HepG2 (cell line): ENCODE measurements around the gene TBX10. TPM values are rescaled to one million over a fixed set of nuclear protein-coding genes. Genes with fewer than 3 reads are reported as not detected.
A peak's percentile ranks its signal among the peaks of the same experiment; 100 is the strongest.

ENCODE experiments used
- CBFB ChIP-seq: sonication (generic); formaldehyde crosslinking; IDR thresholded peaks from 2 replicates; pipeline ENCODE4 v1.4.0; 2020; ENCODE audit warnings: missing genetic modification reagents
- GMEB1 ChIP-seq: sonication (generic); formaldehyde crosslinking; IDR thresholded peaks from 2 replicates; pipeline ENCODE4 v1.5.1; 2020; ENCODE audit warnings: missing genetic modification reagents, mild to moderate bottlenecking, borderline replicate concordance
- KDM2A ChIP-seq: sonication (generic); formaldehyde crosslinking; IDR thresholded peaks from 2 replicates; pipeline ENCODE4 v1.4.0; 2020; ENCODE audit warnings: low read depth, missing genetic modification reagents, borderline replicate concordance
- MTA1 ChIP-seq: sonication (generic); formaldehyde crosslinking; IDR thresholded peaks from 2 replicates; pipeline ENCODE4 v1.4.0; 2020; ENCODE audit warnings: missing genetic modification reagents, mild to moderate bottlenecking, borderline replicate concordance
- PHF20 ChIP-seq: sonication (generic); formaldehyde crosslinking; IDR thresholded peaks from 2 replicates; pipeline ENCODE4 v1.5.0; 2020; ENCODE audit warnings: mild to moderate bottlenecking, missing genetic modification reagents
- PPARG ChIP-seq: conservative IDR thresholded peaks from 2 replicates; pipeline ENCODE4 v1.6.1; 2016; ENCODE audit warnings: missing biosample characterization, missing genetic modification reagents
- RARG ChIP-seq: sonication (generic); formaldehyde crosslinking; IDR thresholded peaks from 2 replicates; pipeline ENCODE4 v1.4.0; 2020; ENCODE audit warnings: low read depth, mild to moderate bottlenecking, missing genetic modification reagents
- SALL2 ChIP-seq: sonication (generic); formaldehyde crosslinking; IDR thresholded peaks from 2 replicates; pipeline ENCODE4 v1.8.1; 2023; ENCODE audit warnings: mild to moderate bottlenecking, missing genetic modification reagents, inconsistent platforms
- SNRNP70 ChIP-seq: fragments of 200-400 bp; formaldehyde crosslinking; IDR thresholded peaks from 2 replicates; pipeline ENCODE4 v1.6.1; 2017; ENCODE audit warnings: mild to moderate bottlenecking, low read depth, low read length, moderate library complexity
- THAP9 ChIP-seq: sonication (generic); formaldehyde crosslinking; IDR thresholded peaks from 2 replicates; pipeline ENCODE4; 2020; ENCODE audit warnings: missing genetic modification reagents, mild to moderate bottlenecking, borderline replicate concordance
- TOE1 ChIP-seq: sonication (generic); formaldehyde crosslinking; IDR thresholded peaks from 2 replicates; pipeline ENCODE4 v1.4.0; 2020; ENCODE audit warnings: mild to moderate bottlenecking, missing genetic modification reagents
- U2AF2 ChIP-seq: fragments of 200-400 bp; formaldehyde crosslinking; IDR thresholded peaks from 2 replicates; pipeline ENCODE4 v1.6.1; 2017; ENCODE audit warnings: low read depth, mild to moderate bottlenecking, low read length
- ZFX ChIP-seq: sonication (generic); formaldehyde crosslinking; IDR thresholded peaks from 2 replicates; pipeline ENCODE4 v1.4.0; 2020; ENCODE audit warnings: mild to moderate bottlenecking, low read depth, missing genetic modification reagents, moderate library complexity
- ZHX1 ChIP-seq: sonication (generic); formaldehyde crosslinking; IDR thresholded peaks from 2 replicates; pipeline ENCODE4 v1.8.1; 2022; ENCODE audit warnings: low read depth, mild to moderate bottlenecking, missing genetic modification reagents
- ZKSCAN8 ChIP-seq: IDR thresholded peaks from 2 replicates; pipeline ENCODE4 v1.6.1; 2016; ENCODE audit warnings: borderline replicate concordance, missing genetic modification reagents, missing compliant biosample characterization
- ZMYM3 ChIP-seq: sonication (generic); formaldehyde crosslinking; IDR thresholded peaks from 2 replicates; pipeline ENCODE4 v1.5.1; 2020; ENCODE audit warnings: mild to moderate bottlenecking, missing genetic modification reagents
- ZNF121 ChIP-seq: sonication (generic); formaldehyde crosslinking; IDR thresholded peaks from 2 replicates; pipeline ENCODE4 v1.5.0; 2020; ENCODE audit warnings: mild to moderate bottlenecking, missing genetic modification reagents
- ZNF691 ChIP-seq: sonication (generic); formaldehyde crosslinking; IDR thresholded peaks from 2 replicates; pipeline ENCODE4 v1.4.0; 2020; ENCODE audit warnings: missing genetic modification reagents, low read depth, mild to moderate bottlenecking, borderline replicate concordance
- ZNF740 ChIP-seq: sonication (generic); formaldehyde crosslinking; IDR thresholded peaks from 2 replicates; pipeline ENCODE4 v1.4.0; 2020; ENCODE audit warnings: missing genetic modification reagents
- polyA plus RNA-seq, 8 experiments: library from polyadenylated mRNA; depleted of rRNA in 3 of 8; stranded (reverse) in 7 of 8; unstranded in 1 of 8; fragments of >200 nt; fragmentation: Illumina TruSeq in 4 of 8; extraction: Trizol in 4 of 8; gene quantifications; 2 replicates each; pipeline versions ENCODE4 v1.2.1 to v1.2.3, GENCODE V29; 2011 to 2016; ENCODE audit warnings: low read depth in 4 of 8, missing spikeins in 1 of 8, mixed read lengths in 1 of 8; ENCODE audit not compliant: insufficient read depth in 1 of 8
- total RNA-seq, 5 experiments: library from RNA; depleted of rRNA; stranded (reverse); fragments of >200 nt; fragmentation: Illumina TruSeq; extraction: Trizol; gene quantifications; 2 replicates each; pipeline ENCODE4 v1.2.3, GENCODE V29; 2016; ENCODE audit warnings: low read depth in 1 of 5

TBX10 gene
- total and polyA plus RNA-seq, 2 of the 13 experiments (the other 11 are each of a cell fraction or from before 2014, with no cell fraction given), result 0.27 to 1.7 TPM

GRCh38 chr11:67630228-67630942 is 9.2 kb downstream of the TBX10 start (continued):
- TF ChIP-seq ZHX1 (no peak), ZNF691 (CRISPR knock-in tag) (peak; percentile 82; the same call in 1 of the 2 replicates), ZKSCAN8 (CRISPR knock-in tag) (0 out of 2 replicates have a peak, but pooled peaks have one; percentile 22), ZNF121 (CRISPR knock-in tag) (0 out of 2 replicates have a peak, but pooled peaks have one; percentile 7), ZMYM3 (CRISPR knock-in tag) (no peak), SALL2 (CRISPR knock-in tag) (0 out of 2 replicates have a peak, but pooled peaks have one; percentile 27), SNRNP70 (no peak), PHF20 (CRISPR knock-in tag) (peak; percentile 11; the same call in 1 of the 2 replicates), MTA1 (CRISPR knock-in tag) (0 out of 2 replicates have a peak, but pooled peaks have one; percentile 67), GMEB1 (CRISPR knock-in tag) (peak; percentile 31; the same call in 1 of the 2 replicates), THAP9 (CRISPR knock-in tag) (peak; percentile 38; the same call in 1 of the 2 replicates), ZNF740 (CRISPR knock-in tag) (peak; percentile 29; the same call in 1 of the 2 replicates), ZFX (peak; percentile 63), RARG (CRISPR knock-in tag) (no peak), CBFB (CRISPR knock-in tag) (peak; percentile 80), U2AF2 (no peak), TOE1 (no peak), KDM2A (CRISPR knock-in tag) (peak; percentile 91), PPARG (CRISPR knock-in tag) (peak; percentile 79; the same call in 1 of the 2 replicates)
